Chondrocyte (in vitro differentiated cells): ENCODE measurements around the gene CNGA4. TPM values are rescaled to one million over a fixed set of nuclear protein-coding genes. Genes with fewer than 3 reads are reported as not detected.

ENCODE experiments used
- DNase-seq: peaks from one replicate; pipeline ENCODE4 v3.0.0; 2021; ENCODE audit warnings: mixed read lengths, low spot score
- H3K27ac Mint-ChIP-seq: one replicate; pipeline ENCODE4 v1.8.0; 2021; ENCODE audit warnings: mild to moderate bottlenecking, moderate library complexity, mixed read lengths; ENCODE audit not compliant: unreplicated experiment
- H3K27me3 Mint-ChIP-seq: 2 replicates; pipeline ENCODE4 v1.8.0; 2021; ENCODE audit warnings: low read depth, mixed read lengths
- H3K36me3 Mint-ChIP-seq: 2 replicates; pipeline ENCODE4 v1.8.0; 2021; ENCODE audit warnings: low read depth, mixed read lengths
- H3K4me1 Mint-ChIP-seq: 2 replicates; pipeline ENCODE4 v1.8.0; 2021; ENCODE audit warnings: low read depth, mild to moderate bottlenecking, mixed read lengths
- H3K4me3 Mint-ChIP-seq: one replicate; pipeline ENCODE4 v1.8.0; 2021; ENCODE audit warnings: mild to moderate bottlenecking, moderate library complexity, mixed read lengths; ENCODE audit not compliant: unreplicated experiment
- H3K9me3 Mint-ChIP-seq: 2 replicates; pipeline ENCODE4 v1.8.0; 2021; ENCODE audit warnings: low read depth, mixed read lengths
- CTCF ChIP-seq: fragments of 200-600 bp; sonication (generic); IDR thresholded peaks from 2 replicates; pipeline ENCODE4 v1.5.0; 2021; ENCODE audit warnings: antibody characterized with exemption, mild to moderate bottlenecking, moderate library complexity
- total RNA-seq: library from RNA; stranded (reverse); gene quantifications from 3 replicates; pipeline ENCODE4 v1.2.1, GENCODE V29; 2021

Gene CNGA4
- total RNA-seq, 1 donor from 2014 or later: 0.17 TPM

GRCh38 chr11:6204706-6205105 lies 34.2 kb upstream of the CNGA4 start:
- no peaks in the 10 kb centered on the region for H3K9me3 Mint-ChIP-seq
- H3K36me3 Mint-ChIP-seq: peaks cover 15% of the 10 kb centered on the region
- no peak for DNase-seq
- no peak overlapping the region for H3K27ac Mint-ChIP-seq
- no peak overlapping the region for H3K4me3 Mint-ChIP-seq
- no peaks in the 10 kb centered on the region for H3K4me1 Mint-ChIP-seq
- H3K27me3 Mint-ChIP-seq: no peaks in the 10 kb centered on the region
- TF ChIP-seq CTCF: no peak

GRCh38 chr11:6205366-6205765 lies 33.5 kb upstream of the CNGA4 start, which contains the start of gene C11orf42:
C11orf42 (plus strand) TSS chr11:6205557; CDS start chr11:6205616, 59 bp downstream.
- DNase-seq: no peak
- H3K4me1 Mint-ChIP-seq: no peaks in the 10 kb centered on the region
- TF ChIP-seq CTCF: no peak
- no peak within 1 kb of the TSS for H3K4me3 Mint-ChIP-seq
- no peaks in the 10 kb centered on the region for H3K27me3 Mint-ChIP-seq
- no peaks in the 10 kb centered on the region for H3K9me3 Mint-ChIP-seq
- no peak within 1 kb of the TSS for H3K27ac Mint-ChIP-seq
- H3K36me3 Mint-ChIP-seq: peaks cover 16% of the 10 kb centered on the region

DNA sequence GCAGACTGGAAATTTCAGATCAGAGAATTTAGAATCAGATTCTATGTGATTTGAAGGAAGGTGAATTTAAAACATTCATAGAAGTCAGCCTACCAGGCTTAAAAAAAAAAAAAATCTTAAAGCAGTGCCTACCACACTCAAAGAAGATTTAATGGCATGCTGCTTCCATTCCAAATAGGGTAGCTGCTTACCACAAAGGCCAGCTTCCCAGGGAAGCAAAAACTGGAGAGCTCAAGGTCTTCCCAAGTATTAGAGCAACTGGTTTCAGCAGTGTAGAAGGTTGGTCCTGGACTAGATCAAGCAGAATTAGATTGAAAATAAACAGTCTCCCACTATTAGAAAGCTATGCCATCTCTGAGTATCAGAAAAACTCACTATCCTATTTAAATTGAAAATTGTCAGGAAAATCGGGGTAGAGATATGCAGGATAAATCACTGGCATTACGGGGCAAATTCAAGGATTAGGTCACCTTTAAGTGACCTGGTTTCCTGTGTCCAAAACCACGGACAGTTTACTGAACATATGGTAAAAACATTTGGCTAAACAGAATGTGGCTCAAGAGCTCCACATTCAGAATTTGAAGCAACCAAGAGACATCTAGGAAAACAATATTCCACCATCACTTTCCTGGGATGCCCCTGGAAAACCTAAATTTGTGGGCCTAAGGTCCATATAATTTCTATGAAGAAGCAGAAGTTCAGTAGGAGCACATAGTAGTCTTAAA lies 32.3 kb upstream of the CNGA4 start:
- Mint-ChIP-seq H3K4me1 (no peaks in the 10 kb centered on the region), H3K36me3 (peaks cover 18% of the 10 kb centered on the region), H3K9me3 (no peaks in the 10 kb centered on the region), H3K4me3 (no peak overlapping the region), H3K27me3 (no peaks in the 10 kb centered on the region), H3K27ac (no peak overlapping the region)
- DNase-seq: no peak
- no peak for TF ChIP-seq CTCF

DNA sequence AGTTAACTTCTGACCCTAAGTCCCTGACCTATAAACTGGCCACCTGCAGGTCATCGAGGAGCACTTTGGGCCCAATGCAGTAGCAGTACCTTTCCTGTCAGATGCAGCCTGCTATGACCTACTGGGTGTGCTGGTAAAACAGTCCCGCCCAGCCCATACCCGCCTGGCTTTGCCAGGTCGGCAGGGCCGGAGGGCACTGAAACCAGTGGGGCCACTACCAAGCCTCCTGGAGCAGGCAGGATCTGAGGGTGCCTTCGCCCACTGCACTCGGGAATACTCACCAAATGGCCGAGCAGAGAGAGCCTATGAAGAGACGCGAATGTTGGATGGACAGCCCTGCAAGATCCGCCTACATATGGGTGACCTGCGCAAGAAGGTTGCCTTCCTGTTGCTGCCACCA lies 29.1 kb upstream of the CNGA4 start:
- no peak overlapping the region for H3K4me3 Mint-ChIP-seq
- H3K9me3 Mint-ChIP-seq: no peaks in the 10 kb centered on the region
- H3K27me3 Mint-ChIP-seq: no peaks in the 10 kb centered on the region
- DNase-seq: no peak
- no peak overlapping the region for H3K27ac Mint-ChIP-seq
- H3K36me3 Mint-ChIP-seq: peaks cover 13% of the 10 kb centered on the region
- no peak for TF ChIP-seq CTCF
- no peaks in the 10 kb centered on the region for H3K4me1 Mint-ChIP-seq

DNA sequence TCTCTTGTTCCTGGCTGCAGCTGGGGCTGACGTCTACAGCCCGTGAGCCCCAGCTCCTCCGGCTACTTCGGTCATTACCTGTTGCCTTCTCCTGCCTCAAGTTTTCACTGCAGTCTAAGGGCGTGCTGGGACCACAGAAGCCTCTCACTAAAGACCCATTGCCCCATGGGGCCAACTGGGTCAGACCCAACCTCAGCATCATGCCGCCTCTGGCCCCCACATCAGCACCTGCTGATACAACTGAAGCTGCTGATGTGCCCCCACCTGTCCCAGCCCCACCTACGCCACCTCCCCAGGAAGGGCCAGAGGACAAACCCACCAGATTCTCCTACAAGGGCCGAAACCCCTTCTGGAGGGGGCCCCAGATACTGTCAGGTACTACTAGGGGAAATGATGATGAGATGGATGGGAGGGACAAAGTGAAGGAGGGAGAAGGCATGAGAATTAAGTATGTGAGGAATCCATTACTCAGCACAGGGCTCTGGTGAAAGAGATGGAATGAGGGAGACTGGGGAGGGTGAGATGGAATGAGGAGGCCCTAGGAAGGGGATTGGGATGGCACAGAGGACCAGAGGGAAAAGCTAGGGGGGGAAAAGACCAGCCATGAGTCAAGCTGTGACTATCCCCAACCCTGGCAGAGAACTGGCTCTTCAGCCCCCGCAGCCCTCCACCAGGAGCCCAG lies 28.5 kb upstream of the CNGA4 start:
- TF ChIP-seq CTCF: no peak
- DNase-seq: no peak
- H3K9me3 Mint-ChIP-seq: no peaks in the 10 kb centered on the region
- H3K4me3 Mint-ChIP-seq: no peak overlapping the region
- H3K36me3 Mint-ChIP-seq: peaks cover 16% of the 10 kb centered on the region
- H3K4me1 Mint-ChIP-seq: no peaks in the 10 kb centered on the region
- no peaks in the 10 kb centered on the region for H3K27me3 Mint-ChIP-seq
- H3K27ac Mint-ChIP-seq: no peak overlapping the region
